Lung microvascular endothelial cell (primary cell): ENCODE results near the gene ZNF317. TPM values are rescaled to one million over a fixed set of nuclear protein-coding genes. Genes with fewer than 3 reads are reported as not detected.

Experiments used
- DNase-seq, 2 donors: peaks; one replicate each; pipeline versions ENCODE4 v3.0.0 to v3.0.0-alpha.2; 2010; ENCODE audit warnings: low read depth in 2 of 2
- total RNA-seq: library from RNA; depleted of rRNA; stranded (reverse); fragments of >200 nt; gene quantifications from 2 replicates; pipeline ENCODE4 v1.2.1, GENCODE V29; 2014

Gene ZNF317
- total RNA-seq: 7.4 and 12.3 TPM in 2 replicates

GRCh38 chr19:9140159-9140874, at the start of gene ZNF317:
ZNF317 (plus strand) TSS chr19:9140397; CDS start chr19:9156017, 15,620 bp downstream.
- DNase-seq: peak; percentile 92 to 93

- no peak for DNase-seq
Observed at GRCh38 chr19:9107375-9107774, 32.8 kb upstream of the ZNF317 start, which contains the start of gene OR7G2. OR7G2 (minus strand) TSS chr19:9107475; CDS start chr19:9103243, 4,232 bp downstream.

GRCh38 chr19:9109959-9110358, 30.2 kb upstream of the ZNF317 start:
- no peak for DNase-seq

- no peak for DNase-seq
Observed at GRCh38 chr19:9115307-9115813, 24.8 kb upstream of the ZNF317 start, which contains the start of gene OR7G1. OR7G1 (minus strand) TSS chr19:9115763; CDS start chr19:9115763, 0 bp downstream.

- no peak for DNase-seq
Observed at GRCh38 chr19:9116547-9116946, 23.6 kb upstream of the ZNF317 start.

- DNase-seq: no peak
Observed at GRCh38 chr19:9126900-9127405, 13.2 kb upstream of the ZNF317 start, which contains the start of gene OR7G3. OR7G3 (minus strand) TSS chr19:9126950; CDS start chr19:9126950, 0 bp downstream.

- DNase-seq: peak in 1 of 2 donors; percentile 96
Observed at GRCh38 chr19:9128171-9128570, 12.0 kb upstream of the ZNF317 start.

- DNase-seq: no peak
Observed at GRCh38 chr19:9130965-9131364, 9.2 kb upstream of the ZNF317 start.

GRCh38 chr19:9132422-9132821, 7.8 kb upstream of the ZNF317 start:
- DNase-seq: peak in 1 of 2 donors; percentile 48

GRCh38 chr19:9139609-9140158, 513 bp upstream of the ZNF317 start:
- peak in 1 of 2 donors; percentile 2 for DNase-seq

GRCh38 chr19:9144920-9145319, 4.7 kb downstream of the ZNF317 start:
- DNase-seq: peak in 1 of 2 donors; percentile 11

GRCh38 chr19:9146882-9147281, 6.7 kb downstream of the ZNF317 start:
- no peak for DNase-seq

- DNase-seq: no peak
Observed at GRCh38 chr19:9148697-9149096, 8.5 kb downstream of the ZNF317 start.

- no peak for DNase-seq
Observed at GRCh38 chr19:9149997-9150396, 9.8 kb downstream of the ZNF317 start.

- no peak for DNase-seq
Observed at GRCh38 chr19:9150650-9151049, 10.5 kb downstream of the ZNF317 start.

- no peak for DNase-seq
Observed at GRCh38 chr19:9151367-9151766, 11.2 kb downstream of the ZNF317 start.

- no peak for DNase-seq
Observed at GRCh38 chr19:9155591-9155990, 15.4 kb downstream of the ZNF317 start.

- DNase-seq: no peak
Observed at GRCh38 chr19:9156304-9156703, 16.1 kb downstream of the ZNF317 start.

GRCh38 chr19:9159891-9160290, 19.7 kb downstream of the ZNF317 start:
- DNase-seq: no peak

- no peak for DNase-seq
Observed at GRCh38 chr19:9161427-9161826, 21.2 kb downstream of the ZNF317 start.

- DNase-seq: peak in 1 of 2 donors; percentile 13
Observed at GRCh38 chr19:9165261-9165660, 25.1 kb downstream of the ZNF317 start.

- no peak for DNase-seq
Observed at GRCh38 chr19:9166846-9167245, 26.6 kb downstream of the ZNF317 start.
